AG04450 (cell line): ENCODE data around the gene PRPF8. TPM values are rescaled to one million over a fixed set of nuclear protein-coding genes. Genes with fewer than 3 reads are reported as not detected.

ENCODE experiments used
- CTCF ChIA-PET: fragments of 300-600, 350-600 bp; formaldehyde crosslinking; extraction: SDS; loops from one replicate; lab custom pipeline; 2022; ENCODE audit warnings: antibody characterized with exemption, inconsistent platforms; lab: Charles Lee
- POLR2A ChIA-PET: fragments of 350-600 bp; formaldehyde crosslinking; extraction: SDS; loops from one replicate; lab custom pipeline; 2021; ENCODE audit warnings: antibody characterized with exemption, inconsistent platforms; lab: Yijun Ruan, JAX
- DNase-seq: peaks from one replicate; pipeline ENCODE4 v3.0.0-alpha.2; 2011; ENCODE audit warnings: low read depth, low spot score
- H3K27ac ChIP-seq: one replicate; pipeline ENCODE4 v1.5.1; 2012; ENCODE audit warnings: low read depth, low read length, control low read depth
- H3K27me3 ChIP-seq: one replicate; pipeline ENCODE4 v1.6.0; 2012; ENCODE audit warnings: low read length; ENCODE audit not compliant: control insufficient read depth, insufficient read depth
- H3K4me3 ChIP-seq: 2 replicates; pipeline ENCODE4 v1.5.1; 2011; ENCODE audit warnings: mild to moderate bottlenecking, low read depth, low read length, control low read depth
- H3K9me3 ChIP-seq: 2 replicates; pipeline ENCODE4 v1.5.1; 2012; ENCODE audit warnings: low read length; ENCODE audit not compliant: control insufficient read depth, insufficient read depth
- CTCF ChIP-seq: IDR thresholded peaks from 2 replicates; pipeline ENCODE4 v1.5.1; 2011; ENCODE audit warnings: low read depth, low read length, control low read depth, inconsistent platforms
- polyA plus RNA-seq: library from polyadenylated mRNA; depleted of rRNA; stranded (reverse); fragments of >200 nt; gene quantifications from 2 replicates; pipeline ENCODE4 v1.2.3, GENCODE V29; 2011

PRPF8 gene
- polyA plus RNA-seq, 1 experiment: 126 TPM

GRCh38 chr17:1625053-1625452, 59.6 kb downstream of the PRPF8 start:
- H3K4me3 ChIP-seq: no peak overlapping the region
- no peak overlapping the region for H3K27ac ChIP-seq
- ChIA-PET POLR2A (no interaction called here), CTCF (interaction anchor here (2.9 kb wide), 1 partner anchor 51 kb away, joined by 20 read pairs; no protein-coding TSS in a partner anchor)
- peaks cover 7% of the 10 kb centered on the region for H3K27me3 ChIP-seq
- no peak for TF ChIP-seq CTCF
- no peak for DNase-seq
- no peaks in the 10 kb centered on the region; the same call in 1 of the 2 replicates for H3K9me3 ChIP-seq

GRCh38 chr17:1624650-1625049, 60.0 kb downstream of the PRPF8 start:
- Histone ChIP-seq H3K27me3 (peaks cover 6% of the 10 kb centered on the region), H3K9me3 (no peaks in the 10 kb centered on the region; the same call in 1 of the 2 replicates), H3K4me3 (no peak overlapping the region), H3K27ac (no peak overlapping the region)
- ChIA-PET CTCF (interaction anchor here (2.9 kb wide), 1 partner anchor 51 kb away, joined by 20 read pairs; no protein-coding TSS in a partner anchor), POLR2A (no interaction called here)
- DNase-seq: no peak
- TF ChIP-seq CTCF: no peak

GRCh38 chr17:1623057-1623630, 61.5 kb downstream of the PRPF8 start:
- no peak for DNase-seq
- POLR2A ChIA-PET: no interaction called here
- Histone ChIP-seq H3K27me3 (peaks cover 4% of the 10 kb centered on the region), H3K9me3 (no peaks in the 10 kb centered on the region; the same call in 1 of the 2 replicates), H3K4me3 (no peak overlapping the region), H3K27ac (no peak overlapping the region)
- CTCF ChIA-PET: no interaction called here
- no peak for TF ChIP-seq CTCF

GRCh38 chr17:1621273-1621954, 63.3 kb downstream of the PRPF8 start:
- no peak for TF ChIP-seq CTCF

GRCh38 chr17:1620486-1620885, 64.2 kb downstream of the PRPF8 start:
- Histone ChIP-seq H3K27ac (no peak overlapping the region), H3K4me3 (no peak overlapping the region), H3K27me3 (no peaks in the 10 kb centered on the region), H3K9me3 (no peaks in the 10 kb centered on the region)
- DNase-seq: no peak
- no peak for TF ChIP-seq CTCF
- POLR2A ChIA-PET: no interaction called here
- CTCF ChIA-PET: no interaction called here

More at GRCh38 chr17:1621273-1621954, 63.3 kb downstream of the PRPF8 start:
- H3K27ac ChIP-seq: no peak overlapping the region
- DNase-seq: no peak
- H3K4me3 ChIP-seq: no peak overlapping the region
- ChIA-PET POLR2A (no interaction called here), CTCF (no interaction called here)
- H3K27me3 ChIP-seq: no peaks in the 10 kb centered on the region
- no peaks in the 10 kb centered on the region for H3K9me3 ChIP-seq
